HTERT RPE-1 (cell line): Measurements from ENCODE around the gene CSMD2.

Experiments
- in situ Hi-C: fragments of 300-500 bp; cut with MboI; formaldehyde crosslinking; loops from 4 replicates; pipeline ENCODE4 v1.14.3; 2020; ENCODE audit warnings: low sequenced_read_pairs

Gene CSMD2

DNA sequence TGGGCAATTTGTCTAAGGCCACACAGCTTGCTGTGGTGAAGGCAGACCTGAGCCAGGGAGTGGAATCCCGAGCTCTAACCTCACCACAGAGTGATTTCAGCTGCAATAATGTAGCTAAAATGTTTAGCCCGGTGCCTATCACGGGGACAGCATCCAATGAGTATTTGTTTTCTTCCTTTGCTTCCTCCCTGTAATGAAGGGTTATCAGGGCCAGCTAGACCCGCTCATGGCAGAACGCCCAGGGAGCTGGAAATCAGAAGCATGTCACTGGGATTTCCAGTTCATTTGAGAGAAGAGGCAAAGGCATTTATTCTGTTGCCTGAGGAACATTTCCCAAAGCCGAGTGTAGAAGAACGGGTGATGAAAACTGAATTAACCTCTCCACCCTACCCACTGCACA is 509.5 kb downstream of the CSMD2 start:
- in situ Hi-C loops: no loop called here

DNA sequence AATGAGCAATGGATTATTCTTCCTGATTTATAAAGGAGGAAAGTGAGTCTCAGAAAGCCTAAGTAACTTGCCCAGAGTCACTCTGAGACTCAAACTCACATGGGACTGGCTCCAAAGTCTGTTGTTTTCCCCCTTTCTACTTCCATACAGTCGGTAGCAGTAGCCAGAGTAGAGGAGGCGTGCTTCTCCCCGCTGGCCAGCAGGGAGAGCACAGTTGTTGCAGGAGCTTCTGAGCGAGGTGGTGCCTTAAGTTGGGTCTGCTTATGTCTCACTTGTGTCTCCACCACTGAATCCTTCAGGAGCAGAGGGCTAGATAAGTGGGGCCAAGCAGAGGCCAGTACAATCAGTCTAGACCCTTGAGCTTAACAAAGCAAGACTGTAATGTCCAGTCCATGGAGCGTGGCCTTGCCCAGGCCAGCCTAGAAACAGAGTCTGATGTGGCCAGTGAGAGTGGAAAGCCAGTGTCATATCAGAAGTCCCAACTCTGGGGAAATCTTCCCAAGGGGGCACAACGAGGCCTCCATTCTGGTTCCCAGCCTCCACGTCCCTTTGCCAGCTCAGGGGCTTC is 510.7 kb downstream of the CSMD2 start:
- in situ Hi-C loops: no loop called here

GRCh38 chr1:33653226-33653625 is 511.8 kb downstream of the CSMD2 start:
- in situ Hi-C loops: no loop called here

- in situ Hi-C loops: no loop called here
These were observed 514.3 kb downstream of the CSMD2 start for GRCh38 chr1:33650708-33651107.

DNA sequence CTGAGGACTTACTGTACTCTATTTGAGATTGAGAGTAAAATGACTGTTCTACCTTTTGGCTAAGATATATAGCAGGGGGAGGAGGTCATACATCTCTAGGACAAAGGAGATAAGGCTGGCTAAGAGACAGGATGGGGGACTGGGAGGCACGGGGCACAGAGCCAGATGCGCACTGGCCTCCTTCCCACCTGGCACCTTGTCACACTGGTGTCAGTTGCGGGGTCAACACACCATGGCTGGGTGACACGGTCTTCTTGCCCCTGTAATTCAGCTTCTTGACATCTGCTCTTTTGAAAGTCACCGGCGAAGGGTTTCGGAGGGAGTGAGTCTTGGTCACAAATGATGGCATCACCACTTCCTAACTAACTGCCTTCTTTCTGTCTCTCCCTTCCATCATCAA is 515.3 kb downstream of the CSMD2 start:
- in situ Hi-C loops: no loop called here

- in situ Hi-C loops: no loop called here
These were observed 521.8 kb downstream of the CSMD2 start for GRCh38 chr1:33643216-33643615.

DNA sequence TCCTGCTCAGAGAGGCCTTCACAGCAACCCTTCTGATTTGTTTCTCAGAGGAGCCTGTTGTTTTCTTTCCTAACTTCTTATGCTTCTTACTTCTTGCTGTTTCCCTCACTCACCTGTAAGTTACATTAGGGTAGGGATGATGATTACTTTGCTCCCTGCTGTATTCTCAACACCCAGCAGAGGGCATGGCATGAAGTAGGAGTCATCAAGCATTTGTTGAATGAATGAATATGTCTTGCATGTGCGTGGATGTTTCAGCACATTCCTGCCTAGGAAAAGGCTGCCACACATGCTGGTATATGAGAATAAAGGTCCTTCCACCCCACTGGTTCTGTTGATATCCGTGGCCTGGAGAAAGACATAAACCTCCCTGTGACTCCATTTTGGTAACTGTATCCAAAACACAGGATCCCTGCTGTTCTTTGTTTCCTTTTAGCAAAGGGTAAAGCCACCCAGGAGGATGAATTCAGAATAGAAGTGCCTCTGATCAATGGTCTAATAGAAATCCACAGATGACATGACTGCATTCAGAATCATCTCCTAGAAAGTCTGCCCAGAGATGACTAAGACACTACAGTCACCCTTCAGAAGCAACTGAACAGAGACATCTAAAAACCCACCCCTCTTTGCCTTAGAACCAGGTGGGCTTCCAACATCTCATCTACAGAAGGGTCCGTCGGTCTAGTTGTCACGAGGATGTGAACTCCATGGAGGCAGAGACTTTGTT is 523.8 kb downstream of the CSMD2 start:
- in situ Hi-C loops: no loop called here

DNA sequence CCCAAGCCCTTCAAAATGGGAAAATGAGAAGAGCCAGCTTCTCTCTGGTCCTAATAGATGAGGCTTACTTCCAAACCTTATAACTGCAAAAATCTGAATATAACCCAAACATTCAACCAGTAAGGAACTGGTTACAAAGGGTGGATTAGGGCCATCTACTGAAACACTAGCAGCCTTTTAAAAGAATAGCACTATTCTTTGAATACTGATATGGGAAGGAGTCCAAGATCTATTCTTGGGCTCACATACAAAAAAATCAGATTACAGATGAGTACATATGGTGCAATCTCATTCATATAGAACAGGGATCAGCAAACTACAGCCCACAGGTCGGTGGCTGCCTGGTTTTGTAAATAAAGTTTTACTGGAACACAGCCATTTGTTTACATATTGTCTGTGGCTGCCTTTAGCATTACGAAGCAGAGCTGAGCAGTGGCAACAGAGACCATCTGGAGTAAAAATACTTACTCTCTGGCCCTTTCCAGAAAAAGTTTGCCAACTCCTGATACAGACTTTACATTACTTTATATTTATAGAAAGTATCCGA is 524.8 kb downstream of the CSMD2 start:
- in situ Hi-C loops: no loop called here

DNA sequence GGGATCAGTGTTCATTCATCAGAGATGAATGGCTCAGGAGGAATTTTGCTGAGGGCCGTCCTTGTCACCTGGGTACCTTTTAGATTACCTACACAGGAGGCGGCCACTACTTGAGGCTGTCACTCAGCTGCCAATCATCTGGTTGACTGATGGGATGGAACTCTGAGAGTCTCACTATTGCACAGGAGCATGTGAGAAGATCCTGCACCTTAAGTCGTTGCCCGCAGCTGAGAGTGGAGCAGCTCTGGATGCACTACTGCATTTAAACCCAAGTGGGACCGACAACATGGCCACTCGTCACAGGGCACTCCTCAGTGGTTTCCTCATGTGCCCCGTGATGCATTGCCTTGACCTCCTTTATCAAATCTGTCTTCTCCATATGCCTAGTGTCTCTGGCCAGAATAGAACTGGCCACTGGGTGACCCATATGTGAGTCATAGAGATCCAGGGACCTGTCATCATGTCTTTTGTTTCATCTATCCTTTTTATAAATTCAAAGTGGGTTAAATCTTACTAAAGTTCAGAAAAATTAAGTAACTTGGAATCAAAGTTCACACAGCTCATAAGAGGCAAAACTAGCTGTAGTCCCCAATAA is 527.1 kb downstream of the CSMD2 start:
- in situ Hi-C loops: no loop called here

- in situ Hi-C loops: no loop called here
These were observed 528.8 kb downstream of the CSMD2 start for GRCh38 chr1:33636209-33636608.

- in situ Hi-C loops: no loop called here
These were observed 529.6 kb downstream of the CSMD2 start for GRCh38 chr1:33635336-33636012.

- in situ Hi-C loops: no loop called here
These were observed 530.2 kb downstream of the CSMD2 start for GRCh38 chr1:33634806-33635205.

GRCh38 chr1:33634143-33634542 is 530.9 kb downstream of the CSMD2 start:
- in situ Hi-C loops: no loop called here

GRCh38 chr1:33633019-33633801 is 531.8 kb downstream of the CSMD2 start:
- in situ Hi-C loops: no loop called here

- in situ Hi-C loops: no loop called here
These were observed 534.3 kb downstream of the CSMD2 start for GRCh38 chr1:33630686-33631085.

- in situ Hi-C loops: no loop called here
These were observed 538.2 kb downstream of the CSMD2 start for GRCh38 chr1:33626801-33627200.

DNA sequence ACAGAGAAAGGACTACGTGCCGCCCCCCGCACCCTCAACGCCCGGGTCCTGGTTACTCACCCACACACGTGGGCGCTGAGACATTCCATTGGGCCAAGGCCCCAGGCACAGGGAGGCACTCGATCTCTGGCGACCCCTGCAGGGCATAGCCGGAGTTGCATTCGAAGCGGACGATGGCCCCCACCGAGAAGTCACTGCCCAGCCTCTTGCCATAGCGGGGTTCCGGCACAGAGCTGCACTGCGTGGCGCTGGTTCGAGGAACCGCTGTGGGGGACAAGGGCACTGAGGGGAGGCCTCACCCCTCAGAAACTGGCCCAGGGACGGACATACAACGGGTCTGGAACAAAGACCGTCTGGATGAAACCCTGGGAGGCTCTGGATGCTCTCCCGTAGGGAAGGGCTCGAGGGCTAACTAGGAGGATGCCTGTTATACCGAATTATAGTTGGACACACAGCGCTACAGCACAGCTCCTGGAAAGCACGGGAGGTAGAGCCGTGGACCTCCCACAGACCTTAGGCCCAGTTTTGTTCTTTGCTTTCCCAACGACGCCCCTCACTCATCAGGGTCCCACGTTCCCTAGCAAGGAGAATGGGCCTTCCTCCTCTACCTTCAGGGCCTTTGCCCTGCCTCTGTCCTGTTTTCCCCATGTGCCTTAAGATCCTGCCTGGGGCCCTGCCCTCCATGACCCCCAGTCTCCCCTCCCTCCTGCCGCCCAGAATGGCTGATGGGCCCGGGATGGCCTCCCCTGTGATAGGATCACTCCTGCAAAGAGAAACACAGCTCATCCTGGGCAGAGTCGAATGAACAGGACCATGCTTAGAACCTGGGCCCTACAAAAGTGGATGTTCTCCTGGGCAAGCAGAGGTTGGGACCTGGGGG is 539.8 kb downstream of the CSMD2 start:
- in situ Hi-C loops: no loop called here

DNA sequence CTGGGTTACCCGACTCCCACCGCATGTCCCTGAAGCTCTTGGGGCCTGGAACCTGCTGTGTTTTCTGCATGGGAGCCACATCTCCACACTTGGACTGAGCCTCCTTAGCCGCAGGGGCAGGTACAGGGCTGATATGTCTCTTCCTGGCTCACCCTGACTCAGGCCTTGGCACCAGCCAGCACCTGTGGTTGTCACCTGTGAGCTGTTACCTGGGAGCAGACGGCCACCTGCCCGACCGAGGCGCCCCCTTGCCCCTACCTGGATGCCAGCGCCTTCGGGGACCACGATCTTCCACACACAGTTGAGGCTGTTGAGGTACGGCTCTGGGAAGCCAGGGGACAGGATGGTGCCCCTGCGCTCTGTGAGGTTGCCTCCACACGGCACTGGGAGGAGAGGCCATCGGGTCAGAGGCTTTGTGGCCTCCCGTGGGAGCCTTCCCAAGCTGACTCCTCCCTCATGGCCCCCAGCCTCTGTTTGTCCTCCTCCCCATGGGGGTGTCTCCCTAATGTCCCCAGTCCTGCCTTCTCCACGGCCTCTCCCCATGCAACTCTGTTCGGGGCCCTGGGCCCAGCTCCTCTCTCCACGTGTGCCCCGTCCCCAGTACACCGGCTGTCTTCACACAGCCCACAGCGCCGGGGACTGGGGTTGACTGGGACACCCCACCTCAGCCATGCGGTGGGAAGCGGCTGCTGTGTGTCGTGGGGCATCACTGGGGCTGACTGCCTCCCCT is 540.6 kb downstream of the CSMD2 start:
- in situ Hi-C loops: no loop called here

DNA sequence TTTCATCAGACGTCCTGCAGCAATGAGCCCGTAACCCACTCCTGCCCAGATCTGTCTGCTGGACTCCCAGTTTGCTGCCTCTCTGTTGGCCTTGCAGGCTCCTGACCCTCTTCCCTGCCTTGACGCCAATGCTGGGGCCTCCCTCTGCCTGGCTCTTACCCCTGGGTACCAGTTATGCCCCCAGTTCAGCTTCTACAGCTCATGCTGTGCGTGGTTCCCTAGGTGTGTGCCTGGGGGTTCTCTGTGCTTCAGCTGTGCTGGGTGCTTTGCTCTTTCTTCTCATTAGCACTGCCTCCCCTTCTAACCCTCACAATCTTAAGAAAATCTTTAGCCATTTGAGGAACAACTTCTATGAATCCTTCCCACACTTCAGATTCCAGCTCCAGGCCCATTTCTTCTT is 541.2 kb downstream of the CSMD2 start:
- in situ Hi-C loops: no loop called here
